PC-9 (cell line): ENCODE data around the gene PLRG1.

Experiments
- CTCF ChIP-seq: fragments of 200-600 bp; sonication (generic); conservative IDR thresholded peaks from 2 replicates; pipeline ENCODE4 v1.6.1; 2017; ENCODE audit warnings: mixed run types, antibody characterized with exemption, mild to moderate bottlenecking, moderate library complexity
- EZH2 ChIP-seq: fragments of 200-600 bp; sonication (generic); IDR thresholded peaks from 2 replicates; pipeline ENCODE4 v1.8.0; 2017; ENCODE audit warnings: antibody characterized with exemption, low read depth

- TF ChIP-seq CTCF (no peak), EZH2 (no peak)
Measured at GRCh38 chr4:154489558-154490233, 60.5 kb downstream of the PLRG1 start.
